Panc1 (cell line): ENCODE data around the gene PDXK. TPM values are rescaled to one million over a fixed set of nuclear protein-coding genes. Genes with fewer than 3 reads are reported as not detected.
A peak's percentile ranks its signal among the peaks of the same experiment; 100 is the strongest.

Experiments used
- ATAC-seq: fragments of 200-7000 bp; cut with Tn5 transposase; 2 replicates; pipeline ENCODE4 v1.9.1; 2020; ENCODE audit warnings: mild to moderate bottlenecking, moderate library complexity
- BruUV-seq: library from RNA; stranded (reverse); fragments of 400-500 nt; replicated peaks from 2 replicates; lab custom pipeline; 2021; lab: Mats Ljungman, UMichigan
- CTCF ChIA-PET: fragments of 300-600 bp; sonication (Branson Sonifier 250); formaldehyde crosslinking; loops from one replicate; lab custom pipeline; 2022; ENCODE audit warnings: antibody characterized with exemption; lab: Charles Lee
- POLR2A ChIA-PET: fragments of 300-600 bp; sonication (Branson Sonifier 250); formaldehyde crosslinking; loops from one replicate; lab custom pipeline; 2022; ENCODE audit warnings: antibody characterized with exemption; lab: Charles Lee
- DNase-seq: peaks from one replicate; pipeline ENCODE4 v3.0.0-alpha.2; 2010; ENCODE audit warnings: low read depth, low spot score
- H3K27ac ChIP-seq: 2 replicates; pipeline ENCODE4 v1.5.1; 2011; ENCODE audit warnings: mild to moderate bottlenecking, low read length, inconsistent platforms
- H3K27me3 ChIP-seq: fragments of 200-500 bp; sonication (Bioruptor generic); 2 replicates; pipeline ENCODE4 v1.6.0; 2014; ENCODE audit warnings: low read length, inconsistent platforms; ENCODE audit not compliant: control insufficient read depth, insufficient read depth
- H3K36me3 ChIP-seq: fragments of 200-500 bp; sonication (Bioruptor generic); 2 replicates; pipeline ENCODE4 v1.5.1; 2014; ENCODE audit warnings: inconsistent platforms, mild to moderate bottlenecking, low read length, moderate library complexity; ENCODE audit not compliant: control insufficient read depth, insufficient read depth
- H3K4me1 ChIP-seq: 2 replicates; pipeline ENCODE4 v1.5.1; 2011; ENCODE audit warnings: inconsistent platforms, mild to moderate bottlenecking, low read length, moderate library complexity; ENCODE audit not compliant: control insufficient read depth, insufficient read depth
- H3K4me3 ChIP-seq, 2 experiments: 2 replicates each; pipeline ENCODE4 v1.5.1; 2011 to 2012; ENCODE audit warnings: low read depth in 2 of 2, low read length in 2 of 2, mild to moderate bottlenecking in 2 of 2, inconsistent platforms in 1 of 2, moderate library complexity in 1 of 2
- H3K9me3 ChIP-seq: fragments of 200-500 bp; sonication (Bioruptor generic); 2 replicates; pipeline ENCODE4 v1.5.1; 2014; ENCODE audit warnings: low read depth, mild to moderate bottlenecking, inconsistent platforms, low read length, moderate library complexity; ENCODE audit not compliant: control insufficient read depth, insufficient read depth
- CTCF ChIP-seq: fragments of 450-650 bp; IDR thresholded peaks from 2 replicates; pipeline ENCODE4 v1.5.1; 2017; ENCODE audit warnings: mild to moderate bottlenecking
- POLR2AphosphoS5 ChIP-seq: IDR thresholded peaks from 2 replicates; pipeline ENCODE4 v1.6.1; 2012; ENCODE audit warnings: mild to moderate bottlenecking, low read depth, low read length, moderate library complexity
- REST ChIP-seq, 2 experiments: IDR thresholded peaks; 2 replicates each; pipeline ENCODE4 v1.6.1; 2011 to 2012; ENCODE audit warnings: low read depth in 2 of 2, control low read depth in 1 of 2, low read length in 1 of 2, mild to moderate bottlenecking in 1 of 2, moderate library complexity in 1 of 2; ENCODE audit not compliant: insufficient read depth in 1 of 2
- SIN3A ChIP-seq: IDR thresholded peaks from 2 replicates; pipeline ENCODE4 v1.6.1; 2012; ENCODE audit warnings: low read depth, mild to moderate bottlenecking, low read length, moderate library complexity, borderline replicate concordance; ENCODE audit not compliant: insufficient read depth
- TCF7L2 ChIP-seq: IDR thresholded peaks from 2 replicates; pipeline ENCODE4 v1.6.1; 2011; ENCODE audit warnings: mild to moderate bottlenecking, low read depth, low read length, inconsistent platforms
- in situ Hi-C: cut with HindIII; loops from 2 replicates; pipeline ENCODE4 v1.10.0; 2016; ENCODE audit warnings: low sequenced_read_pairs, low pct_unique_long_range_greater_than_20kb
- intact Hi-C: fragments of 100-400 bp; cut with micrococcal nuclease; formaldehyde crosslinking; loops from one replicate; pipeline ENCODE4 v1.10.0; 2022; ENCODE audit not compliant: unreplicated experiment
- total RNA-seq: library from RNA; stranded (reverse); gene quantifications from one replicate; pipeline ENCODE4 v1.2.1, GENCODE V29; 2021; ENCODE audit not compliant: unreplicated experiment

PDXK gene
- total RNA-seq, 1 experiment from 2014 or later: 184 TPM

- CTCF ChIA-PET: no interaction called here
- H3K36me3 ChIP-seq: no peaks in the 10 kb centered on the region
- POLR2A ChIA-PET: no interaction called here
These were observed 34.5 kb downstream of the PDXK start for GRCh38 chr21:43753439-43753799.

GRCh38 chr21:43754948-43755781, 36.2 kb downstream of the PDXK start:
- ChIA-PET POLR2A (no interaction called here), CTCF (no interaction called here)
- H3K27ac ChIP-seq: no peak overlapping the region
- peak; percentile 15; the same call in 1 of the 2 replicates for ATAC-seq
- H3K27me3 ChIP-seq: no peaks in the 10 kb centered on the region
- no TSS peak for BruUV-seq
- no peak overlapping the region for H3K4me3 ChIP-seq
- TF ChIP-seq CTCF (no peak), REST (IDR thresholded peaks at IDR 0.05; ENCODE audit: insufficient read depth in 1 of 2, low read depth in 2 of 2, low read length in 1 of 2) (no peak), SIN3A (no peak), TCF7L2 (no peak), POLR2AphosphoS5 (no peak)
- H3K36me3 ChIP-seq: no peaks in the 10 kb centered on the region
- no peak for DNase-seq
- no peaks in the 10 kb centered on the region for H3K4me1 ChIP-seq
- intact Hi-C loops (no loop called here), in situ Hi-C loops (no loop called here)
- no peaks in the 10 kb centered on the region for H3K9me3 ChIP-seq

More at GRCh38 chr21:43753439-43753799, 34.5 kb downstream of the PDXK start:
- H3K9me3 ChIP-seq: no peaks in the 10 kb centered on the region
- no peaks in the 10 kb centered on the region for H3K4me1 ChIP-seq
- TF ChIP-seq CTCF (no peak), REST (IDR thresholded peaks at IDR 0.05; ENCODE audit: insufficient read depth in 1 of 2, low read depth in 2 of 2, low read length in 1 of 2) (no peak), POLR2AphosphoS5 (no peak), SIN3A (no peak), TCF7L2 (no peak)
- in situ Hi-C loops (no loop called here), intact Hi-C loops (no loop called here)
- H3K27me3 ChIP-seq: no peaks in the 10 kb centered on the region
- no peak overlapping the region for H3K4me3 ChIP-seq
- H3K27ac ChIP-seq: no peak overlapping the region
- BruUV-seq: no TSS peak
- DNase-seq (no peak), ATAC-seq (no peak)
